BJ (cell line): Measurements from ENCODE around the gene MC1R. TPM values are rescaled to one million over a fixed set of nuclear protein-coding genes. Genes with fewer than 3 reads are reported as not detected.

Experiments
- CTCF ChIA-PET: fragments of 350-600 bp; formaldehyde crosslinking; extraction: SDS; loops from one replicate; lab custom pipeline; 2021; ENCODE audit warnings: antibody characterized with exemption, inconsistent platforms; lab: Yijun Ruan, JAX
- POLR2A ChIA-PET: fragments of 300-600 bp; sonication (Branson Sonifier 250); formaldehyde crosslinking; extraction: SDS; loops from one replicate; lab custom pipeline; 2021; ENCODE audit warnings: antibody characterized with exemption; lab: Charles Lee
- DNase-seq: peaks from one replicate; pipeline ENCODE4 v3.0.0-alpha.2; 2011; ENCODE audit warnings: low read depth
- H3K27me3 ChIP-seq: 2 replicates; pipeline ENCODE4 v1.6.0; 2011; ENCODE audit warnings: low read length; ENCODE audit not compliant: control insufficient read depth, insufficient read depth
- H3K36me3 ChIP-seq: 2 replicates; pipeline ENCODE4 v1.5.1; 2011; ENCODE audit warnings: low read length; ENCODE audit not compliant: control insufficient read depth, insufficient read depth
- H3K4me3 ChIP-seq: 2 replicates; pipeline ENCODE4 v1.5.1; 2011; ENCODE audit warnings: low read depth, mild to moderate bottlenecking, control low read depth, low read length
- CTCF ChIP-seq: IDR thresholded peaks from 2 replicates; pipeline ENCODE4 v1.5.1; 2011; ENCODE audit warnings: low read depth, mild to moderate bottlenecking, control low read depth, inconsistent platforms, low read length, moderate library complexity; ENCODE audit not compliant: insufficient read depth
- polyA plus RNA-seq: library from polyadenylated mRNA; depleted of rRNA; stranded (reverse); fragments of >200 nt; gene quantifications from 2 replicates; pipeline ENCODE4 v1.2.3, GENCODE V29; 2011

Gene MC1R
- polyA plus RNA-seq, 1 experiment: 7.2 TPM

GRCh38 chr16:89919535-89920406, 1.1 kb downstream of the MC1R start:
- POLR2A ChIA-PET: no interaction called here
- H3K36me3 ChIP-seq: no peaks in the 10 kb centered on the region
- H3K4me3 ChIP-seq: no peak overlapping the region
- no peak for TF ChIP-seq CTCF
- DNase-seq: no peak
- no peaks in the 10 kb centered on the region for H3K27me3 ChIP-seq
- CTCF ChIA-PET: interaction anchor here (1.0 to 5.8 kb wide), 4 partner anchors 9 to 46 kb away, joined by 3 to 48 read pairs (median 5); partner anchors contain the start of gene TCF25

DNA sequence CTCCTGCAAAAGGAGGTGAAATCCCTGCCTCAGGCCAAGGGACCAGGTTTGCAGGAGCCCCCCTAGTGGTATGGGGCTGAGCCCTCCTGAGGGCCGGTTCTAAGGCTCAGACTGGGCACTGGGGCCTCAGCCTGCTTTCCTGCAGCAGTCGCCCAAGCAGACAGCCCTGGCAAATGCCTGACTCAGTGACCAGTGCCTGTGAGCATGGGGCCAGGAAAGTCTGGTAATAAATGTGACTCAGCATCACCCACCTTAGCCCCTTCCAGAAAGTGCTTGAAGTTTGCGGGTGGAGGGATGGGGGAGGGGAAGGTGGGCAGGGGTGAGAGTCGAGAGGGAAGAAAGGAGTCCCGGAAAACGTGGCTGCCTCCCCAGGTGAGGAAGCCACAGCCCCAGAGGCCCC, 2.1 kb downstream of the MC1R start:
- H3K4me3 ChIP-seq: no peak overlapping the region
- CTCF ChIA-PET: interaction anchor here (5.8 kb wide), 1 partner anchor 10 kb away, joined by 48 read pairs; no protein-coding TSS in a partner anchor

DNA sequence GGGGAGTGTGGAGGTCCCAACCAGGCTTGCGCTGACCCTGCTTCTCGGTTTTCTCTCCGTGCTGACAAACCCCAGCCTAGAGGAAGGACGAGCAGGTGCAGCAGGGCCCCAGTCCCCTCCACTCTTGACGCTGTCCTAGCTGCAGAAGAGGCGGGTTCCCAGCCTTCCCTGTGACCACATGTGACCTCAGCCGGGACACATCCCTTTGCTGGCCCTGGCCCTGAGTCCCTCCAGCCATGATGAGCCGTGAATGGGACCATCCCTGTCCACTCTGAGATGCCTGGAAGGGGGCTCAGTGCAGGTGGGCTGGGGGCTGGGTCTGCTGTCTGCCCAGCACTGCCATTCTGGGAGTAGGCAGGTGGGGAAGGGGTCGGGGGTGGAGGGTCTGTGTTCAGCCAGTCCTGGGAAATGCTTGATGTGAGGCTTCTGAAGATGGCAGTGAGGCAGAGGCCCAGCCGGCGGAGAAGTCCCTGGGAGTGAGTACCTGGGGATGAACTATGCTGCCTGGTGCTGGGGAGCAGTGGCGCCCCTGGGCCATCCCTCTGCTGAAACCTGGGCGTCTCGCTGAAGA, 2.6 kb downstream of the MC1R start:
- no peak for DNase-seq
- no peaks in the 10 kb centered on the region for H3K27me3 ChIP-seq
- no peaks in the 10 kb centered on the region for H3K36me3 ChIP-seq
- ChIA-PET POLR2A (no interaction called here), CTCF (interaction anchor here (1.4 to 5.8 kb wide), 2 partner anchors 10 to 221 kb away, joined by 5 to 48 read pairs; no protein-coding TSS in a partner anchor)
- no peak for TF ChIP-seq CTCF
- H3K4me3 ChIP-seq: peak overlapping the region; percentile 5; the same call in 1 of the 2 replicates

More for the DNA sequence above, 2.1 kb downstream of the MC1R start:
- POLR2A ChIA-PET: no interaction called here
- H3K27me3 ChIP-seq: no peaks in the 10 kb centered on the region
- no peaks in the 10 kb centered on the region for H3K36me3 ChIP-seq
- TF ChIP-seq CTCF: no peak
- no peak for DNase-seq

GRCh38 chr16:89921702-89922476, 3.2 kb downstream of the MC1R start:
- no peaks in the 10 kb centered on the region for H3K36me3 ChIP-seq
- peak; percentile 78 for DNase-seq
- peak overlapping the region; percentile 65 for H3K4me3 ChIP-seq
- ChIA-PET CTCF (interaction anchor here (0.6 to 5.8 kb wide), 5 partner anchors 11 to 222 kb away, joined by 3 to 48 read pairs (median 4); no protein-coding TSS in a partner anchor), POLR2A (no interaction called here)
- no peaks in the 10 kb centered on the region for H3K27me3 ChIP-seq
- no peak for TF ChIP-seq CTCF
